HCT116 (cell line): Measurements from ENCODE around the gene OR2W1. TPM values are rescaled to one million over a fixed set of nuclear protein-coding genes. Genes with fewer than 3 reads are reported as not detected.

Experiments used
- ATAC-seq: fragments of 200-7000 bp; cut with Tn5 transposase; 2 replicates; pipeline ENCODE4 v1.9.1; 2020; ENCODE audit warnings: mild to moderate bottlenecking, moderate library complexity
- BruUV-seq: library from RNA; stranded (reverse); fragments of 400-500 nt; replicated peaks from 2 replicates; lab custom pipeline; 2021; lab: Mats Ljungman, UMichigan
- CTCF ChIA-PET: fragments of 300-600 bp; sonication (Branson Sonifier 250); formaldehyde crosslinking; loops from one replicate; lab custom pipeline; 2021; ENCODE audit warnings: antibody characterized with exemption; lab: Charles Lee
- POLR2A ChIA-PET: fragments of 300-600, 350-600 bp; sonication (Branson Sonifier 250); formaldehyde crosslinking; loops from one replicate; lab custom pipeline; 2021; ENCODE audit warnings: antibody characterized with exemption; lab: Charles Lee
- RAD21 ChIA-PET, 2 experiments: fragments of 300-600 bp; sonication (Branson Sonifier 250); formaldehyde crosslinking; loops; one replicate each; lab custom pipeline; 2023; ENCODE audit warnings: low total read pairs in 2 of 2; ENCODE audit not compliant: uncharacterized antibody in 2 of 2, unreplicated experiment in 2 of 2, low non-redundant PET in 1 of 2; lab: Charles Lee
- DNase-seq: peaks from one replicate; pipeline ENCODE4 v3.0.0-alpha.2; 2010; ENCODE audit warnings: low read depth, low spot score
- H2AFZ ChIP-seq: fragments of 200-600 bp; shearing (Covaris generic), sonication (generic); 2 replicates; pipeline ENCODE4 v1.6.1; 2017; ENCODE audit warnings: low read depth, mixed run types, mixed read lengths, antibody characterized with exemption, low read length; ENCODE audit not compliant: poor library complexity, severe bottlenecking
- H3K27ac ChIP-seq: 2 replicates; pipeline ENCODE4 v1.5.1; 2012; ENCODE audit warnings: low read depth, low read length
- H3K27me3 ChIP-seq: fragments of 200-600 bp; sonication (generic); 2 replicates; pipeline ENCODE4 v1.6.1; 2016; ENCODE audit warnings: mixed run types, low read length, mixed read lengths; ENCODE audit not compliant: insufficient read depth
- H3K36me3 ChIP-seq, 2 experiments: fragments of 200-500 bp in 1 of 2; fragments of 200-600 bp in 1 of 2; sonication (Bioruptor generic) in 1 of 2; sonication (generic) in 1 of 2; 2 replicates each; pipeline versions ENCODE4 v1.5.1 to v1.6.1; 2014 to 2016; ENCODE audit warnings: low read length in 2 of 2, inconsistent platforms in 1 of 2, mixed read lengths in 1 of 2, mixed run types in 1 of 2; ENCODE audit not compliant: insufficient read depth in 2 of 2, control insufficient read depth in 1 of 2
- H3K4me1 ChIP-seq, 2 experiments: fragments of 200-600 bp in 1 of 2; sonication (generic) in 1 of 2; 2 replicates each; pipeline versions ENCODE4 v1.5.1 to v1.6.1; 2012 to 2017; ENCODE audit warnings: low read length in 2 of 2, inconsistent platforms in 1 of 2, mild to moderate bottlenecking in 1 of 2, mixed read lengths in 1 of 2, mixed run types in 1 of 2, moderate library complexity in 1 of 2; ENCODE audit not compliant: insufficient read depth in 2 of 2, control insufficient read depth in 1 of 2
- H3K4me2 ChIP-seq: fragments of 200-600 bp; sonication (generic); 2 replicates; pipeline ENCODE4 v1.6.1; 2017; ENCODE audit warnings: mixed run types, low read length, mixed read lengths
- H3K4me3 ChIP-seq, 2 experiments: fragments of 200-600 bp in 1 of 2; sonication (generic) in 1 of 2; replicated peaks in 1 of 2; 2 replicates each; pipeline ENCODE4 v1.5.1; 2011 to 2016; ENCODE audit warnings: low read length in 2 of 2, control low read depth in 1 of 2, low read depth in 1 of 2, mild to moderate bottlenecking in 1 of 2, mixed read lengths in 1 of 2, mixed run types in 1 of 2
- H3K79me2 ChIP-seq: fragments of 200-600 bp; sonication (generic); 2 replicates; pipeline ENCODE4 v1.6.1; 2017; ENCODE audit warnings: mild to moderate bottlenecking, mixed run types, low read length, moderate library complexity, mixed read lengths; ENCODE audit not compliant: insufficient read depth
- H3K9ac ChIP-seq: fragments of 200-600 bp; sonication (generic); 2 replicates; pipeline ENCODE4 v1.6.1; 2016; ENCODE audit warnings: low read length, mixed read lengths
- H3K9me2 ChIP-seq: fragments of 200-600 bp; sonication (generic), shearing (Covaris generic); 2 replicates; pipeline ENCODE4 v1.6.1; 2017; ENCODE audit warnings: mixed run types, mild to moderate bottlenecking, moderate library complexity; ENCODE audit not compliant: insufficient read depth
- H3K9me3 ChIP-seq, 2 experiments: fragments of 200-500 bp in 1 of 2; fragments of 200-600 bp in 1 of 2; sonication (Bioruptor generic) in 1 of 2; sonication (generic) in 1 of 2; 2 replicates each; pipeline ENCODE4 v1.6.1; 2014 to 2017; ENCODE audit warnings: low read length in 2 of 2, mixed read lengths in 2 of 2, inconsistent platforms in 1 of 2, low read depth in 1 of 2, mild to moderate bottlenecking in 1 of 2, mixed run types in 1 of 2, moderate library complexity in 1 of 2; ENCODE audit not compliant: control insufficient read depth in 1 of 2, insufficient read depth in 1 of 2
- H4K20me1 ChIP-seq: fragments of 200-600 bp; sonication (generic), shearing (Covaris generic); 2 replicates; pipeline ENCODE4 v1.6.1; 2017; ENCODE audit warnings: mixed run types, mild to moderate bottlenecking, moderate library complexity; ENCODE audit not compliant: insufficient read depth
- CBX3 ChIP-seq: IDR thresholded peaks from 2 replicates; pipeline ENCODE4 v1.6.1; 2012; ENCODE audit warnings: low read depth
- CEBPB ChIP-seq: IDR thresholded peaks from 2 replicates; pipeline ENCODE4 v1.6.1; 2012; ENCODE audit warnings: low read depth
- CTCF ChIP-seq, 3 experiments: fragments of 200-600 bp in 1 of 3; sonication (generic) in 1 of 3; IDR thresholded peaks in 2 of 3; conservative IDR thresholded peaks in 1 of 3; 2 replicates each; pipeline ENCODE4 v1.5.1; 2012 to 2017; ENCODE audit warnings: low read depth in 2 of 3, low read length in 2 of 3, antibody characterized with exemption in 1 of 3, borderline replicate concordance in 1 of 3, control low read depth in 1 of 3, mild to moderate bottlenecking in 1 of 3, mixed read lengths in 1 of 3, mixed run types in 1 of 3, moderate library complexity in 1 of 3; ENCODE audit not compliant: insufficient read depth in 1 of 3
- EZH2 ChIP-seq: fragments of 200-600 bp; sonication (generic); IDR thresholded peaks from 2 replicates; pipeline ENCODE4 v1.6.1; 2017; ENCODE audit warnings: antibody characterized with exemption, mixed run types
- EZH2phosphoT487 ChIP-seq: fragments of 200-600 bp; IDR thresholded peaks from 2 replicates; pipeline ENCODE4 v1.6.1; 2018; ENCODE audit warnings: antibody characterized with exemption, borderline replicate concordance
- FOSL1 ChIP-seq: IDR thresholded peaks from 2 replicates; pipeline ENCODE4 v1.6.1; 2012; ENCODE audit warnings: low read depth
- JUND ChIP-seq: IDR thresholded peaks from 2 replicates; pipeline ENCODE4 v1.6.1; 2012
- MAX ChIP-seq: IDR thresholded peaks from 2 replicates; pipeline ENCODE4 v1.6.1; 2012
- POLR2A ChIP-seq: IDR thresholded peaks from 2 replicates; pipeline ENCODE4 v1.7.0; 2011; ENCODE audit warnings: borderline replicate concordance; ENCODE audit not compliant: insufficient read depth, insufficient read length; ENCODE audit errors: extremely low read depth
- POLR2AphosphoS5 ChIP-seq: IDR thresholded peaks from 2 replicates; pipeline ENCODE4 v1.6.1; 2011; ENCODE audit warnings: mild to moderate bottlenecking, low read depth, low read length, moderate library complexity
- REST ChIP-seq: IDR thresholded peaks from 2 replicates; pipeline ENCODE4 v1.6.1; 2012; ENCODE audit warnings: low read depth
- SP1 ChIP-seq: IDR thresholded peaks from 2 replicates; pipeline ENCODE4 v1.6.1; 2012; ENCODE audit warnings: low read depth
- SRF ChIP-seq: IDR thresholded peaks from 2 replicates; pipeline ENCODE4 v1.6.1; 2012; ENCODE audit warnings: low read depth
- TCF7L2 ChIP-seq: IDR thresholded peaks from 2 replicates; pipeline ENCODE4 v1.7.0; 2011; ENCODE audit warnings: borderline replicate concordance, inconsistent platforms; ENCODE audit not compliant: insufficient read depth, insufficient read length; ENCODE audit errors: extremely low read depth
- YY1 ChIP-seq: IDR thresholded peaks from 2 replicates; pipeline ENCODE4 v1.6.1; 2011; ENCODE audit warnings: low read length, low read depth, moderate library complexity, mild to moderate bottlenecking; ENCODE audit not compliant: insufficient replicate concordance; ENCODE audit errors: extremely low read depth
- ZBTB33 ChIP-seq: IDR thresholded peaks from 2 replicates; pipeline ENCODE4 v1.6.1; 2011; ENCODE audit warnings: mild to moderate bottlenecking, low read length, moderate library complexity; ENCODE audit not compliant: insufficient replicate concordance; ENCODE audit errors: extremely low read depth
- ZFX ChIP-seq: fragments of 450-650 bp; IDR thresholded peaks from 2 replicates; pipeline ENCODE4 v1.6.1; 2017
- ZNF274 ChIP-seq: fragments of 200-500 bp; sonication (Bioruptor generic); IDR thresholded peaks from 2 replicates; pipeline ENCODE4 v1.6.1; 2014; ENCODE audit warnings: mild to moderate bottlenecking, low read depth, low read length, inconsistent platforms
- intact Hi-C: fragments of 100-400 bp; cut with micrococcal nuclease; formaldehyde crosslinking; loops from 2 replicates; pipeline ENCODE4 v1.10.0; 2022
- total RNA-seq: library from RNA; stranded (reverse); gene quantifications from one replicate; pipeline ENCODE4 v1.2.1, GENCODE V29; 2021; ENCODE audit not compliant: unreplicated experiment

OR2W1 gene
- total RNA-seq, 1 experiment from 2014 or later: not detected

GRCh38 chr6:29035951-29036350, 9.0 kb downstream of the OR2W1 start:
- no peaks in the 10 kb centered on the region for H3K9me3 ChIP-seq
- H3K4me3 ChIP-seq: no peak overlapping the region
- ChIA-PET CTCF (no interaction called here), RAD21 (interaction anchor here in 1 of 2 experiments (0.5 kb wide), 1 partner anchor 808 kb away, joined by 3 read pairs; no protein-coding TSS in a partner anchor), POLR2A (no interaction called here)
- no peak for DNase-seq
- H3K4me1 ChIP-seq: no peaks in the 10 kb centered on the region
- no peaks in the 10 kb centered on the region for H4K20me1 ChIP-seq
- H3K9me2 ChIP-seq: no peaks in the 10 kb centered on the region
- H3K27me3 ChIP-seq: no peaks in the 10 kb centered on the region
- no peak for TF ChIP-seq EZH2
- no peak for TF ChIP-seq EZH2phosphoT487
- no peak for TF ChIP-seq MAX
- TF ChIP-seq ZFX: no peak
- no peak for TF ChIP-seq CTCF (IDR thresholded peaks at IDR 0.05 in 2 of 3, conservative IDR thresholded peaks at IDR 0.05 in 1 of 3; ENCODE audit: borderline replicate concordance in 1 of 3, insufficient read depth in 1 of 3, low read depth in 2 of 3, low read length in 2 of 3)
- no peak for TF ChIP-seq CEBPB
- TF ChIP-seq REST: no peak
- no peak for TF ChIP-seq SP1
- no peak for TF ChIP-seq POLR2A
- TF ChIP-seq ZNF274: no peak
- TF ChIP-seq SRF: no peak
- no peak for TF ChIP-seq JUND
- no peak for TF ChIP-seq ZBTB33
- TF ChIP-seq YY1: no peak
- no peak for TF ChIP-seq POLR2AphosphoS5
- no peak for TF ChIP-seq FOSL1
- no peak for TF ChIP-seq TCF7L2
- TF ChIP-seq CBX3: no peak
- no peaks in the 10 kb centered on the region for H3K36me3 ChIP-seq
- no TSS peak for BruUV-seq
- H3K4me2 ChIP-seq: no peak overlapping the region
- H3K79me2 ChIP-seq: no peaks in the 10 kb centered on the region
- H2AFZ ChIP-seq: no peak overlapping the region
- no peak overlapping the region for H3K9ac ChIP-seq
- H3K27ac ChIP-seq: no peak overlapping the region
- no peak for ATAC-seq
- intact Hi-C loops: no loop called here
